ENCODE measurements around the gene HILPDA. TPM values are rescaled to one million over a fixed set of nuclear protein-coding genes. Genes with fewer than 3 reads are reported as not detected.
"Not testable (repeated sequence)": the region's sequence is repeated elsewhere in the genome, so short reads cannot be mapped to it uniquely, and the experiment has no call there.

HILPDA gene
- total RNA-seq, 1 donor: 13.8 TPM

DNA sequence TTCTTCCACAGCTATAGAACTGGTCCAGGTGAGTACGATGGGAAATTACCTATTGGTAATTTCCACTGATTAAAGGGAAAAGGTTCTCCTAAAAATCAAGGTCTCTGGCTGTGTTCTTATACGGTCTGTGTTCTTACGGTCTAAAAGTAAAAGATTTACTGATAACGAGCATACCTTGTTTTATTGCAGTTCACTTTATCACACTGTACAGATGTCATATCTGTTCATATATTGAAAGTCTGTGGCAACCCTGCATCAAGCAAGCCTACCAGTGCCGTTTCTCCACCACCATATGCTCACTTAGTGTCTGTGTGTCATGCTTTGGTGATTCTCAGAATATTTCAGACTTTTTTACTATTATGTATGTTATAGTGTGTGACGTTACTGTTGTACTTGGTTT lies 32.5 kb downstream of the HILPDA start:
- not testable (repeated sequence) for H3K9me3 ChIP-seq (ENCODE audit: low read depth, low read length); H3K4me2 ChIP-seq (ENCODE audit: insufficient read depth, low read length); H3K4me3 ChIP-seq (ENCODE audit: insufficient read depth, low read length); H3K79me2 ChIP-seq (ENCODE audit: insufficient read depth, low read length); H3K27me3 ChIP-seq (ENCODE audit: insufficient read depth, low read length); H4K20me1 ChIP-seq (ENCODE audit: insufficient read depth, low read length); H3K4me1 ChIP-seq (ENCODE audit: insufficient read depth, low read length); H2AFZ ChIP-seq (ENCODE audit: low read length); H3K27ac ChIP-seq (ENCODE audit: low read depth, low read length); H3K36me3 ChIP-seq (ENCODE audit: insufficient read depth, low read length); DNase-seq (ENCODE audit: insufficient read length, low spot score, missing footprints)

- Histone ChIP-seq H3K9me3 (ENCODE audit: low read depth, low read length) (no peaks in the 10 kb centered on the region), H2AFZ (ENCODE audit: low read length) (no peak overlapping the region), H3K27me3 (ENCODE audit: insufficient read depth, low read length) (no peaks in the 10 kb centered on the region), H3K4me1 (ENCODE audit: insufficient read depth, low read length) (no peaks in the 10 kb centered on the region), H3K4me3 (ENCODE audit: insufficient read depth, low read length) (no peak overlapping the region), H3K36me3 (ENCODE audit: insufficient read depth, low read length) (peaks cover 23% of the 10 kb centered on the region), H4K20me1 (ENCODE audit: insufficient read depth, low read length) (no peaks in the 10 kb centered on the region), H3K27ac (ENCODE audit: low read depth, low read length) (no peak overlapping the region), H3K79me2 (ENCODE audit: insufficient read depth, low read length) (no peaks in the 10 kb centered on the region), H3K4me2 (ENCODE audit: insufficient read depth, low read length) (no peak overlapping the region)
- no peak for TF ChIP-seq CTCF (IDR thresholded peaks at IDR 0.05; ENCODE audit: extremely low read depth, low read depth, low read length)
- no peak for DNase-seq (ENCODE audit: insufficient read length, low spot score, missing footprints)
These were observed 41.7 kb downstream of the HILPDA start for GRCh38 chr7:128497405-128497804.

- not testable (repeated sequence) for H3K36me3 ChIP-seq (ENCODE audit: insufficient read depth, low read length); H4K20me1 ChIP-seq (ENCODE audit: insufficient read depth, low read length); H3K4me2 ChIP-seq (ENCODE audit: insufficient read depth, low read length); H3K27me3 ChIP-seq (ENCODE audit: insufficient read depth, low read length); DNase-seq (ENCODE audit: insufficient read length, low spot score, missing footprints); H2AFZ ChIP-seq (ENCODE audit: low read length); H3K27ac ChIP-seq (ENCODE audit: low read depth, low read length); H3K4me1 ChIP-seq (ENCODE audit: insufficient read depth, low read length); H3K79me2 ChIP-seq (ENCODE audit: insufficient read depth, low read length); H3K9me3 ChIP-seq (ENCODE audit: low read depth, low read length); H3K4me3 ChIP-seq (ENCODE audit: insufficient read depth, low read length)
These were observed 49.7 kb downstream of the HILPDA start for GRCh38 chr7:128505416-128505815.

- H3K4me2 ChIP-seq (ENCODE audit: insufficient read depth, low read length); H4K20me1 ChIP-seq (ENCODE audit: insufficient read depth, low read length); H3K27ac ChIP-seq (ENCODE audit: low read depth, low read length); H3K79me2 ChIP-seq (ENCODE audit: insufficient read depth, low read length); DNase-seq (ENCODE audit: insufficient read length, low spot score, missing footprints); H3K9me3 ChIP-seq (ENCODE audit: low read depth, low read length); H3K36me3 ChIP-seq (ENCODE audit: insufficient read depth, low read length); H3K4me1 ChIP-seq (ENCODE audit: insufficient read depth, low read length); H3K27me3 ChIP-seq (ENCODE audit: insufficient read depth, low read length); H3K4me3 ChIP-seq (ENCODE audit: insufficient read depth, low read length); H2AFZ ChIP-seq (ENCODE audit: low read length): not testable (repeated sequence)
These were observed 51.1 kb downstream of the HILPDA start for GRCh38 chr7:128506819-128507218.

GRCh38 chr7:128507321-128507993 lies 51.8 kb downstream of the HILPDA start:
- not testable (repeated sequence) for H2AFZ ChIP-seq (ENCODE audit: low read length); H3K4me2 ChIP-seq (ENCODE audit: insufficient read depth, low read length); H3K27ac ChIP-seq (ENCODE audit: low read depth, low read length); H3K79me2 ChIP-seq (ENCODE audit: insufficient read depth, low read length); H3K27me3 ChIP-seq (ENCODE audit: insufficient read depth, low read length); H3K9me3 ChIP-seq (ENCODE audit: low read depth, low read length); H3K4me1 ChIP-seq (ENCODE audit: insufficient read depth, low read length); H3K4me3 ChIP-seq (ENCODE audit: insufficient read depth, low read length); H3K36me3 ChIP-seq (ENCODE audit: insufficient read depth, low read length); H4K20me1 ChIP-seq (ENCODE audit: insufficient read depth, low read length); DNase-seq (ENCODE audit: insufficient read length, low spot score, missing footprints)

Small RNA genes within 50 kb of the gene (small RNA-seq; reads per million reads assigned to genes)
- not detected for gene AC010655.1
- not detected for gene AC010655.2
- gene RF00017: not detected
- not detected for gene RNU7-54P

Other genes starting within 250 kb of the HILPDA start
- gene LEP, start 214.6 kb upstream of the HILPDA start, total RNA-seq: under 0.01 and 0.36 TPM in 2 replicates
- 12.1 and 16.6 TPM in 2 replicates for gene RBM28, start 112.0 kb upstream of the HILPDA start, total RNA-seq
- not detected in 2 replicates for gene PRRT4, start 94.2 kb upstream of the HILPDA start, total RNA-seq
- gene IMPDH1, start 45.9 kb upstream of the HILPDA start, total RNA-seq: 31.5 and 35.8 TPM in 2 replicates
- 29.5 and 30.8 TPM in 2 replicates for gene METTL2B, start 20.9 kb downstream of the HILPDA start, total RNA-seq
- gene GARIN1A, start 216.4 kb downstream of the HILPDA start, total RNA-seq: 1.4 and 2.1 TPM in 2 replicates

Measured in osteoblast (primary cell).